PC-9 (cell line): ENCODE data around the gene TAS1R1.

Source experiments
- EZH2 ChIP-seq: fragments of 200-600 bp; sonication (generic); IDR thresholded peaks from 2 replicates; pipeline ENCODE4 v1.8.0; 2017; ENCODE audit warnings: antibody characterized with exemption, low read depth
- TF ChIP-seq, protein P1 (sequence below): fragments of 200-600 bp; sonication (generic); conservative IDR thresholded peaks from 2 replicates; pipeline ENCODE4 v1.6.1; 2017; ENCODE audit warnings: mixed run types, antibody characterized with exemption, mild to moderate bottlenecking, moderate library complexity

DNA sequence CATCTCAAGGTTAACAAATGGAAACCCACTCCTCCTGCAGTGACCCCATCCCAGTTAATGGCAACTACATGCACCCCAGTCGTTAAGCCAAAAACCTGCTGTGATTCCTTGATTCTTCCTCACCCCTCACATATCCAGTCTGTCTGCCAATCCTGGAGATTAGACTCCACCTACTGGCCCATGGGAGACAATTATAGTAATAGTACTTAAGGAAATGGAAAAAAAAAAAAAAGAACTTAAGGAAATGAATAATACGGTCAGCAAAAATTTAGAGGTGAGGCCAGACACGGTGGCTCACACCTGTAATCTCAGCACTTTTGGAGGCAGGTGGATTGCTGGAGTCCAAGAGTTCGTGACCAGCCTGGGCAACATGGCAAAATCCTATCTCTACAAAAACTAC, 7.8 kb upstream of the TAS1R1 start:
- TF ChIP-seq, protein P1, sequence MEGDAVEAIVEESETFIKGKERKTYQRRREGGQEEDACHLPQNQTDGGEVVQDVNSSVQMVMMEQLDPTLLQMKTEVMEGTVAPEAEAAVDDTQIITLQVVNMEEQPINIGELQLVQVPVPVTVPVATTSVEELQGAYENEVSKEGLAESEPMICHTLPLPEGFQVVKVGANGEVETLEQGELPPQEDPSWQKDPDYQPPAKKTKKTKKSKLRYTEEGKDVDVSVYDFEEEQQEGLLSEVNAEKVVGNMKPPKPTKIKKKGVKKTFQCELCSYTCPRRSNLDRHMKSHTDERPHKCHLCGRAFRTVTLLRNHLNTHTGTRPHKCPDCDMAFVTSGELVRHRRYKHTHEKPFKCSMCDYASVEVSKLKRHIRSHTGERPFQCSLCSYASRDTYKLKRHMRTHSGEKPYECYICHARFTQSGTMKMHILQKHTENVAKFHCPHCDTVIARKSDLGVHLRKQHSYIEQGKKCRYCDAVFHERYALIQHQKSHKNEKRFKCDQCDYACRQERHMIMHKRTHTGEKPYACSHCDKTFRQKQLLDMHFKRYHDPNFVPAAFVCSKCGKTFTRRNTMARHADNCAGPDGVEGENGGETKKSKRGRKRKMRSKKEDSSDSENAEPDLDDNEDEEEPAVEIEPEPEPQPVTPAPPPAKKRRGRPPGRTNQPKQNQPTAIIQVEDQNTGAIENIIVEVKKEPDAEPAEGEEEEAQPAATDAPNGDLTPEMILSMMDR = no peak
- no peak for TF ChIP-seq EZH2
